Progenitor cell of endocrine pancreas (in vitro differentiated cells): Measurements from ENCODE around the gene PARD6G. TPM values are rescaled to one million over a fixed set of nuclear protein-coding genes. Genes with fewer than 3 reads are reported as not detected.

Experiments used
- DNase-seq: peaks from one replicate; pipeline ENCODE4 v3.0.0; 2021; ENCODE audit warnings: low spot score; ENCODE audit not compliant: unreplicated experiment
- H3K27ac Mint-ChIP-seq: 2 replicates; pipeline ENCODE4 v1.8.0; 2021; ENCODE audit warnings: mild to moderate bottlenecking, moderate library complexity, mixed read lengths
- H3K27me3 Mint-ChIP-seq: 2 replicates; pipeline ENCODE4 v1.8.0; 2021; ENCODE audit warnings: mixed read lengths
- H3K36me3 Mint-ChIP-seq: 2 replicates; pipeline ENCODE4 v1.8.0; 2022; ENCODE audit warnings: mixed read lengths; ENCODE audit not compliant: insufficient read depth
- H3K4me1 Mint-ChIP-seq: 2 replicates; pipeline ENCODE4 v1.8.0; 2021; ENCODE audit warnings: low read depth, mixed read lengths
- H3K4me3 Mint-ChIP-seq: 2 replicates; pipeline ENCODE4 v1.8.0; 2021; ENCODE audit warnings: low read depth, mild to moderate bottlenecking, moderate library complexity, mixed read lengths
- H3K9me3 Mint-ChIP-seq: 2 replicates; pipeline ENCODE4 v1.8.0; 2021; ENCODE audit warnings: low read depth, mixed read lengths
- CTCF ChIP-seq: fragments of 200-600 bp; sonication (generic); IDR thresholded peaks from one replicate; pipeline ENCODE4 v1.5.0; 2021; ENCODE audit warnings: antibody characterized with exemption, mild to moderate bottlenecking; ENCODE audit not compliant: unreplicated experiment
- total RNA-seq: library from RNA; stranded (reverse); gene quantifications from 2 replicates; pipeline ENCODE4 v1.2.1, GENCODE V29; 2021

The PARD6G gene
- total RNA-seq, 1 donor from 2014 or later = 25.8 TPM

- no peaks in the 10 kb centered on the region for H3K9me3 Mint-ChIP-seq
- no peaks in the 10 kb centered on the region for H3K27me3 Mint-ChIP-seq
- TF ChIP-seq CTCF = no peak
- H3K4me3 Mint-ChIP-seq = peak overlapping the region; percentile 82
- H3K4me1 Mint-ChIP-seq = peaks cover 24% of the 10 kb centered on the region
- H3K27ac Mint-ChIP-seq = peak overlapping the region; percentile 81
- peak; percentile 15 for DNase-seq
- no peaks in the 10 kb centered on the region for H3K36me3 Mint-ChIP-seq
These were observed 137.6 kb downstream of the PARD6G start for GRCh38 chr18:80109676-80110078.

GRCh38 chr18:80108739-80109675, 138.3 kb downstream of the PARD6G start, which contains the start of gene ADNP2:
Gene ADNP2 (plus strand): TSS chr18:80109262. CDS start chr18:80117543, 8,281 bp downstream.
- Mint-ChIP-seq H3K27me3 (no peaks in the 10 kb centered on the region), H3K9me3 (no peaks in the 10 kb centered on the region), H3K36me3 (no peaks in the 10 kb centered on the region), H3K27ac (peak within 1 kb of the TSS; percentile 91), H3K4me1 (peaks cover 30% of the 10 kb centered on the region), H3K4me3 (peak within 1 kb of the TSS; percentile 82)
- no peak for TF ChIP-seq CTCF
- DNase-seq = peak; percentile 54

GRCh38 chr18:80108121-80108536, 139.2 kb downstream of the PARD6G start:
- Mint-ChIP-seq H3K27ac (peak overlapping the region; percentile 91), H3K4me3 (peak overlapping the region; percentile 74), H3K9me3 (no peaks in the 10 kb centered on the region), H3K27me3 (no peaks in the 10 kb centered on the region), H3K4me1 (peaks cover 32% of the 10 kb centered on the region), H3K36me3 (no peaks in the 10 kb centered on the region)
- no peak for DNase-seq
- TF ChIP-seq CTCF = no peak

- no peaks in the 10 kb centered on the region for H3K9me3 Mint-ChIP-seq
- H3K27me3 Mint-ChIP-seq = no peaks in the 10 kb centered on the region
- no peaks in the 10 kb centered on the region for H3K36me3 Mint-ChIP-seq
- H3K4me3 Mint-ChIP-seq = peak overlapping the region; percentile 66
- H3K27ac Mint-ChIP-seq = no peak overlapping the region
- H3K4me1 Mint-ChIP-seq = peaks cover 28% of the 10 kb centered on the region
- no peak for TF ChIP-seq CTCF
- DNase-seq = no peak
These were observed 139.9 kb downstream of the PARD6G start for GRCh38 chr18:80107426-80107825.

Other genes with a start within 250 kb of the PARD6G start
- gene RBFA, start 213.1 kb downstream of the PARD6G start, total RNA-seq = 34.2 and 34.3 TPM in 2 replicates
- gene ADNP2, start 138.3 kb downstream of the PARD6G start, total RNA-seq = 31.8 and 33.4 TPM in 2 replicates